GM12878 (cell line): Measurements from ENCODE around the gene GAB1. TPM values are rescaled to one million over a fixed set of nuclear protein-coding genes. Genes with fewer than 3 reads are reported as not detected.

ENCODE experiments used
- ATAC-seq: fragments of 200-7000 bp; cut with Tn5 transposase; 3 replicates; pipeline ENCODE4 v1.9.1; 2020; ENCODE audit warnings: mild to moderate bottlenecking, moderate library complexity
- BruUV-seq: library from RNA; stranded (reverse); fragments of 400-500 nt; replicated peaks from 2 replicates; lab custom pipeline; 2021; lab: Mats Ljungman, UMichigan
- CTCF ChIA-PET: fragments of 300-600 bp; sonication (Branson Sonifier 250); formaldehyde crosslinking; extraction: SDS; loops from one replicate; lab custom pipeline; 2021; ENCODE audit warnings: inconsistent platforms; lab: Yijun Ruan, JAX
- POLR2A ChIA-PET: fragments of 350-600 bp; formaldehyde crosslinking; extraction: SDS; loops from one replicate; lab custom pipeline; 2021; ENCODE audit warnings: inconsistent platforms; lab: Charles Lee
- RAD21 ChIA-PET: fragments of 300-600 bp; sonication (Branson Sonifier 250); formaldehyde crosslinking; loops from one replicate; lab custom pipeline; 2023; ENCODE audit warnings: antibody characterized with exemption; ENCODE audit not compliant: unreplicated experiment; lab: Charles Lee
- SMC1A ChIA-PET: fragments of 300-600 bp; sonication (Branson Sonifier 250); formaldehyde crosslinking; loops from one replicate; lab custom pipeline; 2023; ENCODE audit not compliant: unreplicated experiment, uncharacterized antibody; lab: Charles Lee
- DNase-seq: peaks from one replicate; pipeline ENCODE4 v3.0.0-alpha.2; 2011; ENCODE audit warnings: low read depth, low spot score
- FAIRE-seq: peaks from 3 replicates; lab custom pipeline; 2011; peaks lifted over from hg19 to GRCh38; lab: Jason Lieb, UNC
- H2AFZ ChIP-seq: 2 replicates; pipeline ENCODE4 v1.6.0; 2011; ENCODE audit warnings: low read depth, low read length, control low read depth; ENCODE audit not compliant: control insufficient read depth
- H3K27ac ChIP-seq: 2 replicates; pipeline ENCODE4 v1.5.1; 2011; ENCODE audit warnings: control low read depth; ENCODE audit not compliant: control insufficient read depth, insufficient read depth
- H3K27me3 ChIP-seq, 2 experiments: replicated peaks in 1 of 2; 2 replicates each; pipeline versions ENCODE4 v1.6.0 to v1.6.1; 2011; ENCODE audit warnings: low read length in 1 of 2; ENCODE audit not compliant: control insufficient read depth in 2 of 2, insufficient read depth in 2 of 2
- H3K36me3 ChIP-seq, 2 experiments: 2 replicates each; pipeline ENCODE4 v1.5.1; 2011; ENCODE audit warnings: low read length in 1 of 2; ENCODE audit not compliant: control insufficient read depth in 2 of 2, insufficient read depth in 2 of 2
- H3K4me1 ChIP-seq: 2 replicates; pipeline ENCODE4 v1.6.1; 2011; ENCODE audit warnings: mild to moderate bottlenecking, low read length, moderate library complexity, mixed read lengths; ENCODE audit not compliant: control insufficient read depth, insufficient read depth
- H3K4me2 ChIP-seq: 2 replicates; pipeline ENCODE4 v1.6.0; 2011; ENCODE audit warnings: control low read depth; ENCODE audit not compliant: control insufficient read depth, insufficient read depth
- H3K4me3 ChIP-seq: fragments of 200-600 bp; sonication (generic); 2 replicates; pipeline ENCODE4 v1.5.1; 2016
- H3K79me2 ChIP-seq: 2 replicates; pipeline ENCODE4 v1.6.0; 2011; ENCODE audit warnings: low read length; ENCODE audit not compliant: control insufficient read depth, insufficient read depth
- H3K9ac ChIP-seq: 2 replicates; pipeline ENCODE4 v1.8.0; 2011; ENCODE audit warnings: low read length, control low read depth, mixed read lengths; ENCODE audit not compliant: control insufficient read depth, insufficient read depth
- H3K9me3 ChIP-seq: replicated peaks from 3 replicates; pipeline ENCODE4 v1.5.1; 2011; ENCODE audit warnings: mild to moderate bottlenecking, low read length; ENCODE audit not compliant: control insufficient read depth, insufficient read depth
- H4K20me1 ChIP-seq: 2 replicates; pipeline ENCODE4 v1.6.0; 2011; ENCODE audit not compliant: control insufficient read depth, insufficient read depth
- CBX3 ChIP-seq: fragments of 200-600 bp; sonication (generic); IDR thresholded peaks from 2 replicates; pipeline ENCODE4 v1.6.1; 2016; ENCODE audit warnings: low read depth, borderline replicate concordance
- HSF1 ChIP-seq: fragments of 150-350 bp; IDR thresholded peaks from 2 replicates; pipeline ENCODE4 v1.6.1; 2014; ENCODE audit warnings: mild to moderate bottlenecking, low read depth, low read length
- WGBS: methylation state at CpG from one replicate; pipeline ENCODE4 v1.1.6; 2016; ENCODE audit warnings: low lambda C conversion rate; ENCODE audit not compliant: insufficient replicate concordance, insufficient coverage; ENCODE audit errors: missing lambda C conversion rate; 5-methylcytosine and 5-hydroxymethylcytosine counted together
- in situ Hi-C: fragments of 300-500 bp; cut with MboI; formaldehyde crosslinking; loops from 9 replicates; pipeline ENCODE4 v1.14.3; 2018; ENCODE audit warnings: mixed read lengths
- intact Hi-C: fragments of 100-400 bp; cut with micrococcal nuclease; formaldehyde crosslinking; loops from one replicate; pipeline ENCODE4 v1.14.2; 2022; ENCODE audit not compliant: unreplicated experiment
- polyA plus RNA-seq, 11 experiments: library from polyadenylated mRNA; depleted of rRNA in 4 of 11; unstranded in 6 of 11; stranded (reverse) in 5 of 11; fragments of >200 nt; fragmentation: Nextera tagmentation in 4 of 11; fragmentation: Illumina TruSeq in 1 of 11; extraction: Ambion mirVana in 4 of 11; extraction: Trizol in 1 of 11; gene quantifications; 1 replicate in 1 of 11; 2 replicates in 10 of 11; pipeline versions ENCODE4 v1.2.1 to v1.2.3, GENCODE V29; 2011 to 2016; ENCODE audit warnings: inconsistent platforms in 2 of 11, missing spikeins in 2 of 11, low read depth in 1 of 11
- total RNA-seq, 4 experiments: library from RNA; depleted of rRNA in 3 of 4; stranded (reverse); fragments of >200 nt in 3 of 4; fragmentation: Illumina TruSeq in 1 of 4; extraction: Trizol in 1 of 4; gene quantifications; 2 replicates each; pipeline versions ENCODE4 v1.2.1 to v1.2.3, GENCODE V29; 2013 to 2021

The GAB1 gene
- total and polyA plus RNA-seq, 10 of the 15 experiments (the other 5 are each of a cell fraction or from before 2014, with no cell fraction given), result 0.37 to 5.3 (median 3.2) TPM

- Histone ChIP-seq H3K4me1 (peaks cover 2% of the 10 kb centered on the region; the same call in 1 of the 2 replicates), H3K4me3 (no peak overlapping the region), H3K27ac (no peak overlapping the region), H2AFZ (no peak overlapping the region), H3K9ac (no peak overlapping the region), H3K27me3 (no peaks in the 10 kb centered on the region), H3K4me2 (no peak overlapping the region), H4K20me1 (no peaks in the 10 kb centered on the region), H3K36me3 (no peaks in the 10 kb centered on the region), H3K79me2 (no peaks in the 10 kb centered on the region), H3K9me3 (no peaks in the 10 kb centered on the region)
- WGBS, result 33% methylated on average over 1 of the region's 1 CpG
- in situ Hi-C loops (no loop called here), intact Hi-C loops (no loop called here)
- ATAC-seq (no peak), DNase-seq (no peak), FAIRE-seq (no peak)
- ChIA-PET POLR2A (no interaction called here), RAD21 (no interaction called here), SMC1A (interaction anchor here (12.5 kb wide), 1 partner anchor 7 kb away, joined by 204 read pairs; no protein-coding TSS in a partner anchor), CTCF (interaction anchor here (1.4 to 5.2 kb wide), 2 partner anchors 10 to 25 kb away, joined by 3 to 48 read pairs; no protein-coding TSS in a partner anchor)
- TF ChIP-seq CBX3, result no peak
- BruUV-seq, result no TSS peak
Measured at GRCh38 chr4:143386812-143387211, 50.1 kb downstream of the GAB1 start.

DNA sequence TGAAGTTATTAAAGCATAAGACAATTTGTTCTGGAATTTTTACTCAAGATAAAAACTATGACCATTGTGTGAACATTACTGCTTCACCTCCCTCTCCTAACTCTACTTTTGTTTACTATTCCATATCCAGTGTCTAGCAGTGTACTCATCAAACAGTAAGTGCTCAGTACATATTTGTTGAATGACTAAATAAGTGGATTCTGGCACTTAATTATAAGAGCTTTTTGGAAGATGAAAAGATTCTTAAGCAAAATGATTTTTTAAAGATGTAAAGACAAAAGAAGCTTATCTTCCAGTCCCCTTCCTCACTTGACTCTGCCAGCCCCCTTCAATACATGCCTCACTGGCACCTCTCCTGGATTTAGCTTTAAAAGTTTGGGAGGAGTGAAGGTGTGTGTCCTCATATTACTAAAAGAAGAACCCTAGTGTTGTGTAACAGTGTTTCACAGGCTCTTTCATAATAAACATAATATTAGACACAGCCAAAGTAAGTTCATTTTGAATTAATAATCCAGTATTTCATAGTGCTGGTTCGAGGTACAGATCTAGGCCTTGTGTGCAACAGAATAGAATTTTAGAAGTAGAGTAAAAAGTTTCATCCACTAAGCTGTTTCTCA is 53.0 kb downstream of the GAB1 start:
- in situ Hi-C loops, result no loop called here
- no peak overlapping the region for H3K4me3 ChIP-seq
- no peaks in the 10 kb centered on the region for H3K36me3 ChIP-seq
- H3K9ac ChIP-seq, result no peak overlapping the region
- H3K4me2 ChIP-seq, result no peak overlapping the region
- no peak overlapping the region for H2AFZ ChIP-seq
- no peaks in the 10 kb centered on the region for H3K27me3 ChIP-seq
- H3K79me2 ChIP-seq, result no peaks in the 10 kb centered on the region
- CTCF ChIA-PET, result interaction anchor here (0.6 to 5.5 kb wide), 7 partner anchors 9 to 104 kb away, joined by 3 to 39 read pairs (median 3); no protein-coding TSS in a partner anchor
- no peaks in the 10 kb centered on the region for H3K4me1 ChIP-seq
- H3K9me3 ChIP-seq, result no peaks in the 10 kb centered on the region
- SMC1A ChIA-PET, result interaction anchor here (1.0 to 11.0 kb wide), 6 partner anchors 8 to 91 kb away, joined by 3 to 204 read pairs (median 4); no protein-coding TSS in a partner anchor
- intact Hi-C loops, result no loop called here
- no peak for FAIRE-seq
- BruUV-seq, result no TSS peak
- no peak for DNase-seq
- H3K27ac ChIP-seq, result no peak overlapping the region
- H4K20me1 ChIP-seq, result no peaks in the 10 kb centered on the region
- TF ChIP-seq HSF1, result no peak
- POLR2A ChIA-PET, result interaction anchor here (1.1 kb wide), 1 partner anchor 11 kb away, joined by 3 read pairs; no protein-coding TSS in a partner anchor
- 39% methylated on average over 1 of the region's 1 CpG for WGBS
- no peak for ATAC-seq
- RAD21 ChIA-PET, result interaction anchor here (0.8 to 1.9 kb wide), 4 partner anchors 8 to 13 kb away, joined by 3 to 5 read pairs (median 3); no protein-coding TSS in a partner anchor
